Measurements from ENCODE around the gene CD302. TPM values are rescaled to one million over a fixed set of nuclear protein-coding genes. Genes with fewer than 3 reads are reported as not detected.

CD302 gene
- total and polyA plus RNA-seq, 8 donors: 7.0 to 18.4 (median 12.0) TPM

DNA sequence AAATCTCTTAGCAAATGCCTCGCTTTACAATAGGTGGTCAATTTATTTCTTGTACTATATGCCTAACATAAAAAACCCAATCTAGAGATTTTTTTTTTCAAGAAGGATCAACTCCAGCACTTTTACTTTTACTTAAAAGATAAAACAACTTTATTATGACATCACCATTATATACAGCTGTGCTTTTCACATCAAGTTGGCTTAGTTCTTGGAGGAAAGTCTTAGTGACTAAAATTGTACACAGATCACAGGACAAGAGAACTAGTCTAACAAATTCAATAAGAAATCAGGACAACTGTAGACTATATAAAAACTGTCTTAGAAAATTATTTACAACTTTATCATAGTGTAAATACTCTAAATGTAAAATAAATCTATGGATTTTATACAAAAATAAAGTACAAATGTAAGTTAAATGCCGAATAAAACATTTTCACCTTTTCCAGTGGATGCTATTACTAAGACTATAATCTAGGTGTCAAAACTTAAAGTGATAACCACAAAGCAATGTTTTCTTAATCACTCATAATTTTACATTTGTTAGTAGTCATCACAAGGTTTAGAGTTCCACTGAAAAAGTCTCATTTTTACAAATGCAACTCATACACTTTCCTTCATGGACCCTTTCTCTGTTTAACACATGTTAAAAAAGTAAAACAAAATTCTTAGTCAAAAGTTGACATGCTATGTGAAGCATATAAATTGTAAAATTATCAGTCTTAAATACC lies 5.4 kb upstream of the CD302 start:
- H3K9me3 ChIP-seq: no peaks in the 10 kb centered on the region
- H3K27ac ChIP-seq: no peak overlapping the region
- H3K4me1 ChIP-seq: peaks cover 0 to 7% (median 0%) of the 10 kb centered on the region in 3 donors
- 48 to 52% methylated on average over 2 of the region's 2 CpGs for WGBS, 2 donors
- TF ChIP-seq, protein P1, sequence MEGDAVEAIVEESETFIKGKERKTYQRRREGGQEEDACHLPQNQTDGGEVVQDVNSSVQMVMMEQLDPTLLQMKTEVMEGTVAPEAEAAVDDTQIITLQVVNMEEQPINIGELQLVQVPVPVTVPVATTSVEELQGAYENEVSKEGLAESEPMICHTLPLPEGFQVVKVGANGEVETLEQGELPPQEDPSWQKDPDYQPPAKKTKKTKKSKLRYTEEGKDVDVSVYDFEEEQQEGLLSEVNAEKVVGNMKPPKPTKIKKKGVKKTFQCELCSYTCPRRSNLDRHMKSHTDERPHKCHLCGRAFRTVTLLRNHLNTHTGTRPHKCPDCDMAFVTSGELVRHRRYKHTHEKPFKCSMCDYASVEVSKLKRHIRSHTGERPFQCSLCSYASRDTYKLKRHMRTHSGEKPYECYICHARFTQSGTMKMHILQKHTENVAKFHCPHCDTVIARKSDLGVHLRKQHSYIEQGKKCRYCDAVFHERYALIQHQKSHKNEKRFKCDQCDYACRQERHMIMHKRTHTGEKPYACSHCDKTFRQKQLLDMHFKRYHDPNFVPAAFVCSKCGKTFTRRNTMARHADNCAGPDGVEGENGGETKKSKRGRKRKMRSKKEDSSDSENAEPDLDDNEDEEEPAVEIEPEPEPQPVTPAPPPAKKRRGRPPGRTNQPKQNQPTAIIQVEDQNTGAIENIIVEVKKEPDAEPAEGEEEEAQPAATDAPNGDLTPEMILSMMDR (IDR thresholded peaks at IDR 0.05): no peak
- no peak overlapping the region for H3K4me3 ChIP-seq
- H3K27me3 ChIP-seq: no peaks in the 10 kb centered on the region
- FAIRE-seq: peak; percentile 61
- no peak for DNase-seq
- intact Hi-C loops (cut with DNase I): loop anchor here in 1 of 3 donors (10.0 kb wide), 1 partner anchor 89 kb away; the partner anchor contains the start of gene MARCHF7
- peak; percentile 29 to 55 (median 42) for ATAC-seq
- no peaks in the 10 kb centered on the region for H3K36me3 ChIP-seq

- Histone ChIP-seq H3K9me3 (no peaks in the 10 kb centered on the region), H3K4me1 (peaks cover 0 to 7% (median 0%) of the 10 kb centered on the region in 3 donors), H3K4me3 (no peak overlapping the region), H3K27ac (no peak overlapping the region), H3K36me3 (no peaks in the 10 kb centered on the region), H3K27me3 (no peaks in the 10 kb centered on the region)
- no peak for FAIRE-seq
- TF ChIP-seq, protein P1 (IDR thresholded peaks at IDR 0.05): no peak
- intact Hi-C loops (cut with DNase I): loop anchor here in 1 of 3 donors (10.0 kb wide), 1 partner anchor 88 kb away; the partner anchor contains the start of gene MARCHF7
- no peak for ATAC-seq
- no peak for DNase-seq
- WGBS, 2 donors: 82 to 86% methylated on average over 5 of the region's 5 CpGs
Measured at GRCh38 chr2:159802673-159803072, 4.7 kb upstream of the CD302 start.

- intact Hi-C loops (cut with DNase I): loop anchor here in 1 of 3 donors (10.0 kb wide), 1 partner anchor 85 kb away; the partner anchor contains the start of gene MARCHF7
- FAIRE-seq: no peak
- H3K9me3 ChIP-seq: no peaks in the 10 kb centered on the region
- no peak overlapping the region for H3K27ac ChIP-seq
- TF ChIP-seq, protein P1 (IDR thresholded peaks at IDR 0.05): no peak
- peaks cover 0 to 17% (median 5%) of the 10 kb centered on the region in 3 donors for H3K4me1 ChIP-seq
- WGBS, 2 donors: 93 to 100% methylated on average over 1 of the region's 1 CpG
- no peaks in the 10 kb centered on the region for H3K27me3 ChIP-seq
- no peak for DNase-seq
- H3K36me3 ChIP-seq: no peaks in the 10 kb centered on the region
- ATAC-seq: no peak
- no peak overlapping the region for H3K4me3 ChIP-seq
Measured at GRCh38 chr2:159799833-159800232, 1.8 kb upstream of the CD302 start.

DNA sequence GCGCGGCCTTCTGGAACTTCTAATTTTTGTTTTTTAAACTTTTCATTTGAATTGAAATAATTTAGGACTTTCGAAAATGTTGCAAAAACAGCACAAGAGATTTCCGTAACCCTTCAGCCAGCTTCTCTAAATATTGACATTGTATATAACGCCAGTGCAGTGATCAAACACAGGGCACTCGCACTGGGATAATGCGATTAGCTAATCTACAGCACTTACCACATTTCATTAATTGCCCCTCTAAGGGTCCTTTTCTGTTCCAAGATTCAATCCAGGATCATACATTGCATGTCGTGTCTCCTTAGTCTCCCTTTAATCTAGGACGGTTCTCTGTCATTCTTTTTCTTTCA lies 343 bp upstream of the CD302 start:
- FAIRE-seq (no peak), ATAC-seq (peak; percentile 59 to 62 (median 60)), DNase-seq (no peak)
- H3K4me1 ChIP-seq: peaks cover 0 to 17% (median 5%) of the 10 kb centered on the region in 3 donors
- intact Hi-C loops (cut with DNase I): no loop called here
- H3K9me3 ChIP-seq: no peaks in the 10 kb centered on the region
- TF ChIP-seq, protein P1 (IDR thresholded peaks at IDR 0.05): no peak
- H3K27me3 ChIP-seq: no peaks in the 10 kb centered on the region
- H3K27ac ChIP-seq: peak overlapping the region in 3 of 4 donors; percentile 60 to 74 (median 73)
- H3K36me3 ChIP-seq: no peaks in the 10 kb centered on the region
- peak overlapping the region; percentile 49 to 89 (median 66) for H3K4me3 ChIP-seq
- 3% methylated on average over 9 of the region's 9 CpGs for WGBS, 2 donors

DNA sequence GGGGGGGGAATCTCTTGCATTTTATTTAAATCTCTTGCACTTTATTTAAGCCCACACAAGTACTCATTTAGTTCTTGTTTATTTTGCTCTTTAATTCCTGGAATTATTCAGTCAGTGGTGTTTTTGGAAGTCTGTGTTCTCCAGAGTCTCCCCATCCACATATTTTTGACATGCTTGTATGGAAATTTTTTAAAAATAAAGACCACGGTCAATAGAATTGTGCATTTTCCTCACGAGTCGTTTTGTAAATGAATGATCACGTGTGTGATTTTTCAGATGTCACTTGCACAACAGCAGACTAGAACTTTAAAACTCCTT lies 824 bp downstream of the CD302 start:
- Histone ChIP-seq H3K9me3 (no peaks in the 10 kb centered on the region), H3K4me1 (peaks cover 0 to 10% (median 5%) of the 10 kb centered on the region in 3 donors), H3K27me3 (no peaks in the 10 kb centered on the region), H3K27ac (peak overlapping the region in 2 of 4 donors; percentile 73 to 74), H3K36me3 (no peaks in the 10 kb centered on the region), H3K4me3 (peak overlapping the region in 3 of 4 donors; percentile 49 to 67 (median 66))
- ATAC-seq (no peak), DNase-seq (no peak), FAIRE-seq (no peak)
- TF ChIP-seq, protein P1 (IDR thresholded peaks at IDR 0.05): no peak
- intact Hi-C loops (cut with DNase I): no loop called here
- WGBS, 2 donors: 2% methylated on average over 4 of the region's 4 CpGs

All from pancreas (tissue), 10 donors.